HL-60 (cell line): ENCODE measurements around the gene P3H3.
"Not testable (repeated sequence)": the region's sequence is repeated elsewhere in the genome, so short reads cannot be mapped to it uniquely, and the experiment has no call there.

ENCODE experiments used
- DNase-seq, 2 experiments: peaks; one replicate each; pipeline ENCODE4 v3.0.0-alpha.2; 2010 to 2020; ENCODE audit warnings: low read depth in 1 of 2, low spot score in 1 of 2
- H3K27ac ChIP-seq: fragments of 250-450 bp; sonication (Bioruptor Pico); replicated peaks from 2 replicates; pipeline ENCODE4 v1.5.1; 2020; ENCODE audit warnings: mild to moderate bottlenecking, moderate library complexity
- H3K27me3 ChIP-seq: fragments of 250-450 bp; sonication (Bioruptor Pico); 2 replicates; pipeline ENCODE4 v1.5.1; 2021; ENCODE audit warnings: mild to moderate bottlenecking, moderate library complexity; ENCODE audit not compliant: insufficient read depth, poor library complexity, severe bottlenecking
- H3K4me3 ChIP-seq: replicated peaks from 2 replicates; pipeline ENCODE4 v1.5.1; 2011; ENCODE audit warnings: mild to moderate bottlenecking, control low read depth, low read length; ENCODE audit not compliant: insufficient read depth
- GABPA ChIP-seq: IDR thresholded peaks from 2 replicates; pipeline ENCODE4 v1.6.1; 2012; ENCODE audit warnings: low read depth
- POLR2AphosphoS5 ChIP-seq: IDR thresholded peaks from 2 replicates; pipeline ENCODE4 v1.6.1; 2012; ENCODE audit warnings: low read depth
- SPI1 ChIP-seq: IDR thresholded peaks from 2 replicates; pipeline ENCODE4 v1.6.1; 2012; ENCODE audit warnings: low read depth, mild to moderate bottlenecking, borderline replicate concordance
- TF ChIP-seq, protein P1 (sequence below): IDR thresholded peaks from 2 replicates; pipeline ENCODE4 v1.6.1; 2012; ENCODE audit warnings: low read depth; ENCODE audit not compliant: insufficient replicate concordance
- TF ChIP-seq, protein P2 (sequence below): IDR thresholded peaks from one replicate; pipeline ENCODE4 v1.5.1; 2011; ENCODE audit warnings: low read length, control low read depth, inconsistent platforms; ENCODE audit not compliant: insufficient read depth

P3H3 gene

DNA sequence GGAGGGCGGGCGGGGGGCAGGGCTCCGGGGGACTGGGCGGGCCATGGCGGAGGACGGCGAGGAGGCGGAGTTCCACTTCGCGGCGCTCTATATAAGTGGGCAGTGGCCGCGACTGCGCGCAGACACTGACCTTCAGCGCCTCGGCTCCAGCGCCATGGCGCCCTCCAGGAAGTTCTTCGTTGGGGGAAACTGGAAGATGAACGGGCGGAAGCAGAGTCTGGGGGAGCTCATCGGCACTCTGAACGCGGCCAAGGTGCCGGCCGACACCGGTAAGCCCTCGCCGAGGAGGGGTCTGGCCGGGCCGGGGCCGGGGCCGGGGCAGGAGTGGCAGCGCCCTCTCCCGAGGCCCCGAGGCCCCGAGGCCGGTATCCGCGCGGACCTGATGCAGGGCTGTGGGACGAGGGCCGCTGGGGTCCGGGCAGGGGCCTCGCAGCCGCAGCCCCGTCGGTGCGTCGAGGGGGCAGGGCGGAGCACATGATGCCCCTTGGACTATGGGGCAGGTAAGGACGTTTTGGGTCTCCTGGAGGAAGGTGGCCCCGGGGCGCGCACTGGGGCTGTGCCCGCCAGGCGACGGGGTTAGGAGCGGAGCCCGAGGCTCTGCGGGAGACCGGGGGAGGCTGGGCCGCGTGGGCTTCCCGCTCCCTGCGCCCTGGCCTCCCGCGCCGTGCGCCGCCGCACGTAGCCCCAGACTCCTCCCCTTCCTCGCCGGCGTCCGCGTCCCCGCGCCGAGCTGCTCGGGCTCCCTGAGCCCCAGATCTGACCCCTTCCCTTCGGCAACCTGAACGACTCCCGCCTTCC, 39.4 kb downstream of the P3H3 start, which contains the start of gene TPI1:
TPI1 (plus strand) TSS at position 119 of the 798 bp plus-strand sequence; CDS start at position 155, 36 bp downstream.
- peak within 1 kb of the TSS; percentile 92 for H3K27ac ChIP-seq
- peak; percentile 79 to 82 for DNase-seq
- H3K27me3 ChIP-seq, result no peaks in the 10 kb centered on the region
- 0 out of 2 replicates have a peak, but pooled peaks have one; percentile 0 for TF ChIP-seq SPI1
- TF ChIP-seq, protein P1, sequence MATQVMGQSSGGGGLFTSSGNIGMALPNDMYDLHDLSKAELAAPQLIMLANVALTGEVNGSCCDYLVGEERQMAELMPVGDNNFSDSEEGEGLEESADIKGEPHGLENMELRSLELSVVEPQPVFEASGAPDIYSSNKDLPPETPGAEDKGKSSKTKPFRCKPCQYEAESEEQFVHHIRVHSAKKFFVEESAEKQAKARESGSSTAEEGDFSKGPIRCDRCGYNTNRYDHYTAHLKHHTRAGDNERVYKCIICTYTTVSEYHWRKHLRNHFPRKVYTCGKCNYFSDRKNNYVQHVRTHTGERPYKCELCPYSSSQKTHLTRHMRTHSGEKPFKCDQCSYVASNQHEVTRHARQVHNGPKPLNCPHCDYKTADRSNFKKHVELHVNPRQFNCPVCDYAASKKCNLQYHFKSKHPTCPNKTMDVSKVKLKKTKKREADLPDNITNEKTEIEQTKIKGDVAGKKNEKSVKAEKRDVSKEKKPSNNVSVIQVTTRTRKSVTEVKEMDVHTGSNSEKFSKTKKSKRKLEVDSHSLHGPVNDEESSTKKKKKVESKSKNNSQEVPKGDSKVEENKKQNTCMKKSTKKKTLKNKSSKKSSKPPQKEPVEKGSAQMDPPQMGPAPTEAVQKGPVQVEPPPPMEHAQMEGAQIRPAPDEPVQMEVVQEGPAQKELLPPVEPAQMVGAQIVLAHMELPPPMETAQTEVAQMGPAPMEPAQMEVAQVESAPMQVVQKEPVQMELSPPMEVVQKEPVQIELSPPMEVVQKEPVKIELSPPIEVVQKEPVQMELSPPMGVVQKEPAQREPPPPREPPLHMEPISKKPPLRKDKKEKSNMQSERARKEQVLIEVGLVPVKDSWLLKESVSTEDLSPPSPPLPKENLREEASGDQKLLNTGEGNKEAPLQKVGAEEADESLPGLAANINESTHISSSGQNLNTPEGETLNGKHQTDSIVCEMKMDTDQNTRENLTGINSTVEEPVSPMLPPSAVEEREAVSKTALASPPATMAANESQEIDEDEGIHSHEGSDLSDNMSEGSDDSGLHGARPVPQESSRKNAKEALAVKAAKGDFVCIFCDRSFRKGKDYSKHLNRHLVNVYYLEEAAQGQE, result peak; percentile 77
- TF ChIP-seq GABPA, result no peak
- TF ChIP-seq POLR2AphosphoS5, result peak; percentile 97
- H3K4me3 ChIP-seq, result peak within 1 kb of the TSS; percentile 93

DNA sequence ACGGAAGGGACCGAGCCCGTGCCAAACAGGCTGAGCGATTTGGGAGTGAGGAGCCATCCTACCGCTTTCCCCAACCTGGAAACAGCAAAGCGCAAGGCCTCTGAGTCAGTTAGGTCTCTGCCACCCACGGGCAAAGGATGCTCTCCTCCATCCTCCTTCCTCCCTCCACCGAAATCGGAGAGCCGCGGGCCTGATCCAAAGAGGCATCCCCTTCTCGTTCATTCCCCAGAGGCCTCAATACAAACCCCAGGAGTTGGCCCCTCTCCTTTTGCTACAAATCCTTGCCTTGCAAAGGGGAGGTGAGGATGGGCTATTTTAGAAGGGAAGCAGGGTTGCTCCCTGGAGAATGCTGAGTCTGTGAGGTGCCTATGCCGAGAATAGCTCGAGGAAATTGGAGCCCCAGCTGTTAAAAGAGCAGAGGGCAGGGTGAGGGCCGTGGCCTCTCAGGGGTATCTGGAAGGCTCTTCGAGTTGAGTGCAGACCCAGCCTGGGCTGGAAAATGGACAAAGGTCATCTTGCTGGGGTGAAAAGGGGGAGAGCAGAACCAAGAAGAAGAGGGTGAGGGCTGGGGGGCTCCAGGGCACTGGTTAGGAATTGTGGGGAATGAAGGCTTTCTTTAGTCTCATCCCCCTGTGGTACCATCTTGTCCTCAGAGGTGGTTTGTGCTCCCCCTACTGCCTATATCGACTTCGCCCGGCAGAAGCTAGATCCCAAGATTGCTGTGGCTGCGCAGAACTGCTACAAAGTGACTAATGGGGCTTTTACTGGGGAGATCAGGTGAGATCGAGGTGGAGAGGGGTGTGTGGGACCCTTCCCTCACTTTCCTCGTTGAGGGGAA, 40.2 kb downstream of the P3H3 start:
- peak overlapping the region; percentile 93 for H3K4me3 ChIP-seq
- TF ChIP-seq, protein P2, sequence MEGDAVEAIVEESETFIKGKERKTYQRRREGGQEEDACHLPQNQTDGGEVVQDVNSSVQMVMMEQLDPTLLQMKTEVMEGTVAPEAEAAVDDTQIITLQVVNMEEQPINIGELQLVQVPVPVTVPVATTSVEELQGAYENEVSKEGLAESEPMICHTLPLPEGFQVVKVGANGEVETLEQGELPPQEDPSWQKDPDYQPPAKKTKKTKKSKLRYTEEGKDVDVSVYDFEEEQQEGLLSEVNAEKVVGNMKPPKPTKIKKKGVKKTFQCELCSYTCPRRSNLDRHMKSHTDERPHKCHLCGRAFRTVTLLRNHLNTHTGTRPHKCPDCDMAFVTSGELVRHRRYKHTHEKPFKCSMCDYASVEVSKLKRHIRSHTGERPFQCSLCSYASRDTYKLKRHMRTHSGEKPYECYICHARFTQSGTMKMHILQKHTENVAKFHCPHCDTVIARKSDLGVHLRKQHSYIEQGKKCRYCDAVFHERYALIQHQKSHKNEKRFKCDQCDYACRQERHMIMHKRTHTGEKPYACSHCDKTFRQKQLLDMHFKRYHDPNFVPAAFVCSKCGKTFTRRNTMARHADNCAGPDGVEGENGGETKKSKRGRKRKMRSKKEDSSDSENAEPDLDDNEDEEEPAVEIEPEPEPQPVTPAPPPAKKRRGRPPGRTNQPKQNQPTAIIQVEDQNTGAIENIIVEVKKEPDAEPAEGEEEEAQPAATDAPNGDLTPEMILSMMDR, result no peak
- 0 out of 2 replicates have a peak, but pooled peaks have one; percentile 1 for TF ChIP-seq POLR2AphosphoS5
- TF ChIP-seq GABPA, result no peak
- TF ChIP-seq SPI1, result no peak
- TF ChIP-seq, protein P1, result no peak
- H3K27me3 ChIP-seq, result no peaks in the 10 kb centered on the region
- no peak for DNase-seq
- H3K27ac ChIP-seq, result peak overlapping the region; percentile 92

DNA sequence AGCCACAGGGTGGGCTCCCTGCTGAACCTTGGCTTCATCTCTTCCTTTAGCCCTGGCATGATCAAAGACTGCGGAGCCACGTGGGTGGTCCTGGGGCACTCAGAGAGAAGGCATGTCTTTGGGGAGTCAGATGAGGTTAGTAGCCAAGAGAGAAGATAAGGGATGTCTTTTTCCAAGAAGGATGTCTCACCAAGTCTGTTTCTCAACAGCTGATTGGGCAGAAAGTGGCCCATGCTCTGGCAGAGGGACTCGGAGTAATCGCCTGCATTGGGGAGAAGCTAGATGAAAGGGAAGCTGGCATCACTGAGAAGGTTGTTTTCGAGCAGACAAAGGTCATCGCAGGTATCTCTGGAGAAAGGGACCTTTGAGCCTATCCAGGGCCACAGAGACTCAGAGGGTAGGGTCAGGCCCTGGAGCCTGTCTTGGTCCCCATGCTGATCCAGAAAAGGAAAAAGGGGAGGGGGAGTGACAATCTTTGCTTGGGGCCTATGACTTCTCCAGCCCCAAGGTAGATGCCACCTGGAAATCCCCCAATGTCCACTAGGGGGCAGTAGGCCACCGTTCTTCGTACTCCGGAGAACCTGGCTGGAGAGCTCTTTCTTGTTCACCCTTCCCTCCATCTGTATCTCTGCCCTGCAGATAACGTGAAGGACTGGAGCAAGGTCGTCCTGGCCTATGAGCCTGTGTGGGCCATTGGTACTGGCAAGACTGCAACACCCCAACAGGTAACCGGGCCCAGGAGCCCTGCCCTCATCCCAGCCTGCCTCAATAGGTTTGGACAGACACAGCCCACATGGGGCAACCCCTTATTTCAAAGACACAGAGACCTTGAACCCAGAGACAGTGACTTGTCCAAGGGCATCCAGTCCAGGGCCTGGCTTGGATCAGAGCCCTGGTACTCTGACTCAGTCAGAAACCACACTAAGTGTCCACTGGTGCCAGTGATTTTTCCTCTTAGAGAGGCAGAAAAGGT, 41.1 kb downstream of the P3H3 start:
- DNase-seq, result peak; percentile 55 to 85
- Histone ChIP-seq H3K4me3 (peak overlapping the region; percentile 93), H3K27ac (no peak overlapping the region; the same call in 1 of the 2 replicates), H3K27me3 (no peaks in the 10 kb centered on the region)
- TF ChIP-seq GABPA, result no peak
- TF ChIP-seq, protein P2, result peak; percentile 87
- peak; percentile 4; the same call in 1 of the 2 replicates for TF ChIP-seq POLR2AphosphoS5

DNA sequence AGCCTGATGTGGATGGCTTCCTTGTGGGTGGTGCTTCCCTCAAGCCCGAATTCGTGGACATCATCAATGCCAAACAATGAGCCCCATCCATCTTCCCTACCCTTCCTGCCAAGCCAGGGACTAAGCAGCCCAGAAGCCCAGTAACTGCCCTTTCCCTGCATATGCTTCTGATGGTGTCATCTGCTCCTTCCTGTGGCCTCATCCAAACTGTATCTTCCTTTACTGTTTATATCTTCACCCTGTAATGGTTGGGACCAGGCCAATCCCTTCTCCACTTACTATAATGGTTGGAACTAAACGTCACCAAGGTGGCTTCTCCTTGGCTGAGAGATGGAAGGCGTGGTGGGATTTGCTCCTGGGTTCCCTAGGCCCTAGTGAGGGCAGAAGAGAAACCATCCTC, 42.1 kb downstream of the P3H3 start:
- H3K4me3 ChIP-seq, H3K27me3 ChIP-seq, DNase-seq, H3K27ac ChIP-seq: not testable (repeated sequence)
